Type B pancreatic cell (in vitro differentiated cells): ENCODE data around the gene ITGB3. TPM values are rescaled to one million over a fixed set of nuclear protein-coding genes. Genes with fewer than 3 reads are reported as not detected.

Experiments
- DNase-seq: peaks from one replicate; pipeline ENCODE4 v3.0.0; 2021; ENCODE audit warnings: mixed read lengths; ENCODE audit not compliant: unreplicated experiment; ENCODE audit errors: extremely low spot score
- H3K27ac Mint-ChIP-seq: 2 replicates; pipeline ENCODE4 v1.8.0; 2021; ENCODE audit warnings: mild to moderate bottlenecking, mixed read lengths
- H3K27me3 Mint-ChIP-seq: 2 replicates; pipeline ENCODE4 v1.8.0; 2021; ENCODE audit warnings: mixed read lengths
- H3K36me3 Mint-ChIP-seq: 2 replicates; pipeline ENCODE4 v1.8.0; 2021; ENCODE audit warnings: mixed read lengths
- H3K4me1 Mint-ChIP-seq: one replicate; pipeline ENCODE4 v1.8.0; 2021; ENCODE audit warnings: mixed read lengths; ENCODE audit not compliant: unreplicated experiment
- H3K4me3 Mint-ChIP-seq: 2 replicates; pipeline ENCODE4 v1.8.0; 2021; ENCODE audit warnings: mild to moderate bottlenecking, mixed read lengths
- H3K9me3 Mint-ChIP-seq: 2 replicates; pipeline ENCODE4 v1.8.0; 2021; ENCODE audit warnings: mixed read lengths
- total RNA-seq: library from RNA; stranded (reverse); gene quantifications from 2 replicates; pipeline ENCODE4 v1.2.1, GENCODE V29; 2021; ENCODE audit warnings: low replicate concordance
- TF ChIP-seq, protein P1 (sequence below): fragments of 200-600 bp; sonication (generic); conservative IDR thresholded peaks from 2 replicates; pipeline ENCODE4 v1.5.0; 2021; ENCODE audit warnings: antibody characterized with exemption, mild to moderate bottlenecking

ITGB3 gene
- total RNA-seq, 1 donor from 2014 or later = 1.6 TPM

DNA sequence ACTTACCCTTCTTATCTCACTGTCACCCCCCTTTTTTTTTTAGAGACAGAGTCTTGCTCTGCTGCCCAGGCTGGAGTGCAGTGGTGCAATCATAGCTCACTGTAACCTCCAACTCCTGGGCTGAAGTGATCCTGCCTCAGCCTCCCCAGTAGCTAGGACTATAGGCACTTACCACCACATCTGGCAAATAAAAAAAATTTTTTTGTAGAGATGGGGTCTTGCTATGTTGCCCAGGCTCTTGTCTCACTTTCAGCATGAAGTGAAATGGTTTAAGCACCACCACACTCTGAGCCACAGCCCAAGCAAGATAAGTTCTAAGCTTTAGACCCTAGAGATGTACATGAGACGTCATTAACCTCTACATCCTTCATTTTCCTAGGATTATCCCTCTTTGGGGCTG is 35.7 kb downstream of the ITGB3 start:
- DNase-seq = no peak
- H3K27me3 Mint-ChIP-seq = peaks cover 11% of the 10 kb centered on the region
- H3K9me3 Mint-ChIP-seq = no peaks in the 10 kb centered on the region
- peaks cover 10% of the 10 kb centered on the region for H3K4me1 Mint-ChIP-seq
- no peak overlapping the region for H3K4me3 Mint-ChIP-seq
- H3K27ac Mint-ChIP-seq = no peak overlapping the region
- TF ChIP-seq, protein P1, sequence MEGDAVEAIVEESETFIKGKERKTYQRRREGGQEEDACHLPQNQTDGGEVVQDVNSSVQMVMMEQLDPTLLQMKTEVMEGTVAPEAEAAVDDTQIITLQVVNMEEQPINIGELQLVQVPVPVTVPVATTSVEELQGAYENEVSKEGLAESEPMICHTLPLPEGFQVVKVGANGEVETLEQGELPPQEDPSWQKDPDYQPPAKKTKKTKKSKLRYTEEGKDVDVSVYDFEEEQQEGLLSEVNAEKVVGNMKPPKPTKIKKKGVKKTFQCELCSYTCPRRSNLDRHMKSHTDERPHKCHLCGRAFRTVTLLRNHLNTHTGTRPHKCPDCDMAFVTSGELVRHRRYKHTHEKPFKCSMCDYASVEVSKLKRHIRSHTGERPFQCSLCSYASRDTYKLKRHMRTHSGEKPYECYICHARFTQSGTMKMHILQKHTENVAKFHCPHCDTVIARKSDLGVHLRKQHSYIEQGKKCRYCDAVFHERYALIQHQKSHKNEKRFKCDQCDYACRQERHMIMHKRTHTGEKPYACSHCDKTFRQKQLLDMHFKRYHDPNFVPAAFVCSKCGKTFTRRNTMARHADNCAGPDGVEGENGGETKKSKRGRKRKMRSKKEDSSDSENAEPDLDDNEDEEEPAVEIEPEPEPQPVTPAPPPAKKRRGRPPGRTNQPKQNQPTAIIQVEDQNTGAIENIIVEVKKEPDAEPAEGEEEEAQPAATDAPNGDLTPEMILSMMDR = no peak
- no peaks in the 10 kb centered on the region for H3K36me3 Mint-ChIP-seq

DNA sequence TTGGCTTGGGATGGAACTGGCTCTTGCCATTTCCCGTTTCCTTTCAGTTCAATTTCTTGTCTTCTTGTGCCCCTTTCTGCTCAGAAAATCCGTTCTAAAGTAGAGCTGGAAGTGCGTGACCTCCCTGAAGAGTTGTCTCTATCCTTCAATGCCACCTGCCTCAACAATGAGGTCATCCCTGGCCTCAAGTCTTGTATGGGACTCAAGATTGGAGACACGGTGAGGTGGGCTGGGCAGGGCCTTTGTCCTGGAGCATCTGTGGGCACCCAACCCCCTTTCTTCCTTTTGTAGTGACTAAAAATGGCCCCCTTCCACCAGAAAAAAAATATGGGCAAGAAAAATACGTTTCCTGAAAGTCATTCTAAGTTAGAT is 37.2 kb downstream of the ITGB3 start:
- Mint-ChIP-seq H3K36me3 (no peaks in the 10 kb centered on the region), H3K9me3 (no peaks in the 10 kb centered on the region), H3K4me1 (peaks cover 13% of the 10 kb centered on the region), H3K27ac (no peak overlapping the region), H3K27me3 (peaks cover 9% of the 10 kb centered on the region), H3K4me3 (no peak overlapping the region)
- TF ChIP-seq, protein P1 = no peak
- DNase-seq = no peak

DNA sequence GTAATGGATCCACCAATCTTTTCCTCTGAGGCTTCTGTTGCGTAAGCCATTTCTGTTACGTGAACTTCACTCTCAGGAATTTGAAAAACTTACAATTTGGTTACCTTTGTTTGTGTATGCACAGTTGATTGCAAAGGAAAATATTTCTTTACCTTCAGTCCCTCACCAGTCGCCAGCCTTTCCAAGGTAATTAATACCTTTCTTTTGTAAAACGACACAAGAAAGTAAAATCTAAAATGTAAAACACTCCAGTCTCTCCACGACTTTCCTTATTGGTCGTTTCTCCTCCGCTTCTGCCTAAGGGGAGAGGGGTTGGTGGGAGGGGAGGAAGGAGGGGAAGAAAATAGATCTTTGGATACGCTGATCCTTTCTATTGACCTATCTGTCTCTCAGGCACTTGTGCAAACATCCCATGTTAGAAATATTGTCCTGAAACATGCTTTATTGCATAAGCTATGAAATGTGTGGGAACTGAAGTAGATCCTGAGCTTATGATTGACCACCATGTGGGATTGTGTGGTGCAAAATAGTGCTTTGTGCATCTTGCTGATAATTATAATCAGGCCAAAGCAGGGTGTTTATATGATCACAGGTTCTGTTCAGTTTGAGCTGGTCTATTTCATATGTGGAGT is 37.7 kb downstream of the ITGB3 start:
- Mint-ChIP-seq H3K27ac (no peak overlapping the region), H3K9me3 (no peaks in the 10 kb centered on the region), H3K27me3 (peaks cover 5% of the 10 kb centered on the region), H3K4me1 (peaks cover 13% of the 10 kb centered on the region), H3K4me3 (no peak overlapping the region), H3K36me3 (no peaks in the 10 kb centered on the region)
- no peak for DNase-seq
- TF ChIP-seq, protein P1 = no peak

DNA sequence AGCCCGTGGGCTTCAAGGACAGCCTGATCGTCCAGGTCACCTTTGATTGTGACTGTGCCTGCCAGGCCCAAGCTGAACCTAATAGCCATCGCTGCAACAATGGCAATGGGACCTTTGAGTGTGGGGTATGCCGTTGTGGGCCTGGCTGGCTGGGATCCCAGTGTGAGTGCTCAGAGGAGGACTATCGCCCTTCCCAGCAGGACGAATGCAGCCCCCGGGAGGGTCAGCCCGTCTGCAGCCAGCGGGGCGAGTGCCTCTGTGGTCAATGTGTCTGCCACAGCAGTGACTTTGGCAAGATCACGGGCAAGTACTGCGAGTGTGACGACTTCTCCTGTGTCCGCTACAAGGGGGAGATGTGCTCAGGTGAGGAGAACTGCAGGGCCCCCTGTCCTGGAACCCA is 38.6 kb downstream of the ITGB3 start:
- Mint-ChIP-seq H3K9me3 (no peaks in the 10 kb centered on the region), H3K4me1 (peaks cover 13% of the 10 kb centered on the region), H3K27me3 (peaks cover 5% of the 10 kb centered on the region), H3K4me3 (no peak overlapping the region), H3K36me3 (no peaks in the 10 kb centered on the region), H3K27ac (no peak overlapping the region)
- TF ChIP-seq, protein P1 = no peak
- DNase-seq = no peak

DNA sequence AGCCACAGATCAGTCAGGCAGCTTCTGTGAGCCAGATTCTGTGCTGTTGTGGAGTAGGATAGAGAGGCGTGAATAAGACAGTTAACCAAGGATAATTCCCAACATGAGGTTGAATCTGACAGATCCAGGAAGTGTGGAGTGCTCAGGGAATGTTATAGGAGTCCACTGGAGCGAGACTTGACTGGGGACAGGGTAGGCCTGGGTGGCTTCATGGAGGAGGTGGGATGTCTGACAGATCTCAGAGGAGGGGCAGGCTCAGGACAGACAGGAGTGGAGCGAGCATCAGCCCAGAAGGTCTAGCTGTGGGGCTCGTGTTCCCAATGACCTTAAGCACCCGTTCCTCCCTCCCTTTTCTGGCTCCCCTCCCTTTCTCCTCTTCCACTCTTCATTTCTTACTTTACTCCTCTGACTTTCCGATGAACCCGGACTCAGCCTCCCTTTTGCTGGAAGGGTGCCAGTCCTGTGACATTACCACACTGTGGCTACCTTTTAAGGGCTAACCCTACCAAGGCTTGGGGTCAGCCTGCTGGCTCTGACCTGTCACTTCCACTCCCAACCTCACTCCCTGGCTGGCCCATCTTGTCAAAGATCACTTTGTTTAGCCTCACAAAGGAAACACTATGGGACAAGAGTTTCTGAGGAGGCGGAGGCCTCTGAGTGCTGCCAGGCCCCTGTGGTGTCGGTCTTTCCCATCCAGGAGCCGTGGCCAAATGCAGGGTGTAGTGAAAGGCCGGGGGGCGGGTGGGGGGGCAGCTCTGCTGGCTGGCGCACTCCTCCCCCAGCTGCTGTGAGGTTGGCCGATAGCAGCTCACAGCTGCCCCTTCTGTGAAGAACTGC is 41.6 kb downstream of the ITGB3 start:
- Mint-ChIP-seq H3K4me1 (peaks cover 13% of the 10 kb centered on the region), H3K4me3 (no peak overlapping the region), H3K27ac (no peak overlapping the region), H3K27me3 (no peaks in the 10 kb centered on the region), H3K36me3 (no peaks in the 10 kb centered on the region), H3K9me3 (no peaks in the 10 kb centered on the region)
- TF ChIP-seq, protein P1 = no peak
- no peak for DNase-seq
